CD8-positive, alpha-beta memory T cell (primary cell): ENCODE measurements around the gene SPCS1. TPM values are rescaled to one million over a fixed set of nuclear protein-coding genes. Genes with fewer than 3 reads are reported as not detected.

Experiments
- CTCF ChIA-PET: fragments of 350-600 bp; sonication (Branson Sonifier 250); formaldehyde crosslinking; loops from one replicate; lab custom pipeline; 2021; ENCODE audit warnings: antibody characterized with exemption; lab: Charles Lee
- POLR2A ChIA-PET: fragments of 350-600 bp; sonication (Branson Sonifier 250); formaldehyde crosslinking; loops from one replicate; lab custom pipeline; 2021; ENCODE audit warnings: antibody characterized with exemption; lab: Charles Lee
- DNase-seq, 5 donors: peaks; one replicate each; pipeline versions ENCODE4 v3.0.0 to v3.0.0-alpha.2; 2020 to 2022; ENCODE audit warnings: mixed read lengths in 1 of 5
- H3K27ac ChIP-seq: one replicate; pipeline ENCODE4 v1.7.0; 2013; ENCODE audit warnings: low read depth, mild to moderate bottlenecking, low read length, moderate library complexity
- H3K27me3 ChIP-seq: 2 replicates; pipeline ENCODE4 v1.7.0; 2013; ENCODE audit warnings: low read length, mild to moderate bottlenecking; ENCODE audit not compliant: insufficient read depth, poor library complexity, severe bottlenecking
- H3K36me3 ChIP-seq: 2 replicates; pipeline ENCODE4 v1.7.0; 2013; ENCODE audit warnings: mild to moderate bottlenecking, low read length, moderate library complexity; ENCODE audit not compliant: insufficient read depth
- H3K4me1 ChIP-seq: 2 replicates; pipeline ENCODE4 v1.7.0; 2013; ENCODE audit warnings: mild to moderate bottlenecking, low read length, moderate library complexity; ENCODE audit not compliant: insufficient read depth
- H3K4me3 ChIP-seq: 2 replicates; pipeline ENCODE4 v1.7.0; 2013; ENCODE audit warnings: mild to moderate bottlenecking, low read length
- H3K9me3 ChIP-seq: 2 replicates; pipeline ENCODE4 v1.7.0; 2013; ENCODE audit warnings: mild to moderate bottlenecking, low read length
- H3K27ac Mint-ChIP-seq, 8 donors: one replicate each; pipeline ENCODE4 v1.8.0; 2020 to 2021; ENCODE audit warnings: mixed read lengths in 8 of 8, mild to moderate bottlenecking in 6 of 8, inconsistent platforms in 3 of 8, moderate library complexity in 3 of 8
- H3K27me3 Mint-ChIP-seq, 2 donors: one replicate each; pipeline ENCODE4 v1.8.0; 2020 to 2021; ENCODE audit warnings: mixed read lengths in 2 of 2, mild to moderate bottlenecking in 1 of 2, moderate library complexity in 1 of 2
- H3K36me3 Mint-ChIP-seq, 3 donors: one replicate each; pipeline ENCODE4 v1.8.0; 2020 to 2021; ENCODE audit warnings: mixed read lengths in 3 of 3, inconsistent platforms in 1 of 3, mild to moderate bottlenecking in 1 of 3
- H3K4me1 Mint-ChIP-seq, 3 donors: one replicate each; pipeline ENCODE4 v1.8.0; 2020 to 2021; ENCODE audit warnings: mixed read lengths in 3 of 3, inconsistent platforms in 1 of 3, mild to moderate bottlenecking in 1 of 3
- H3K4me3 Mint-ChIP-seq, 7 donors: one replicate each; pipeline ENCODE4 v1.8.0; 2020 to 2021; ENCODE audit warnings: mixed read lengths in 7 of 7, mild to moderate bottlenecking in 6 of 7, moderate library complexity in 4 of 7, inconsistent platforms in 2 of 7
- H3K9me3 Mint-ChIP-seq, 5 donors: one replicate each; pipeline ENCODE4 v1.8.0; 2020 to 2022; ENCODE audit warnings: mixed read lengths in 5 of 5, mild to moderate bottlenecking in 3 of 5, moderate library complexity in 2 of 5, inconsistent platforms in 1 of 5
- polyA plus RNA-seq: library from polyadenylated mRNA; unstranded; fragments of 300-500 nt; fragmentation: Illumina TruSeq; gene quantifications from one replicate; pipeline ENCODE4 v1.2.3, GENCODE V29; 2021
- total RNA-seq, 2 experiments: library from RNA; stranded (reverse); gene quantifications; one replicate each; pipeline ENCODE4 v1.2.3, GENCODE V29; 2021

Gene SPCS1
- total and polyA plus RNA-seq, 3 experiments from 2014 or later = 154 to 357 (median 156) TPM

- CTCF ChIA-PET = interaction anchor here (2.0 kb wide), 1 partner anchor 14 kb away, joined by 5 read pairs; no protein-coding TSS in a partner anchor
- peak overlapping the region in 1 of 7 donors; percentile 59 for H3K4me3 Mint-ChIP-seq
Measured at GRCh38 chr3:52678265-52679198, 27.4 kb upstream of the SPCS1 start.

GRCh38 chr3:52679199-52679538, 26.7 kb upstream of the SPCS1 start:
- Mint-ChIP-seq H3K27ac (peak overlapping the region in 4 of 8 donors; percentile 14 to 39 (median 30)), H3K27me3 (no peaks in the 10 kb centered on the region), H3K4me1 (peaks cover 37 to 66% (median 57%) of the 10 kb centered on the region in 3 donors), H3K4me3 (no peak overlapping the region), H3K36me3 (peaks cover 7 to 66% (median 23%) of the 10 kb centered on the region in 3 donors), H3K9me3 (no peaks in the 10 kb centered on the region)
- ChIA-PET CTCF (interaction anchor here (2.0 kb wide), 1 partner anchor 14 kb away, joined by 5 read pairs; no protein-coding TSS in a partner anchor), POLR2A (no interaction called here)
- Histone ChIP-seq H3K9me3 (no peaks in the 10 kb centered on the region), H3K27me3 (no peaks in the 10 kb centered on the region), H3K27ac (no peak overlapping the region), H3K4me1 (peaks cover 16% of the 10 kb centered on the region), H3K36me3 (peaks cover 41% of the 10 kb centered on the region), H3K4me3 (no peak overlapping the region)
- no peak for DNase-seq

More at GRCh38 chr3:52678265-52679198, 27.4 kb upstream of the SPCS1 start:
- H3K9me3 ChIP-seq = no peaks in the 10 kb centered on the region
- Mint-ChIP-seq H3K27me3 (no peaks in the 10 kb centered on the region), H3K9me3 (no peaks in the 10 kb centered on the region), H3K27ac (peak overlapping the region in 5 of 8 donors; percentile 38 to 78 (median 42)), H3K36me3 (peaks cover 7 to 67% (median 23%) of the 10 kb centered on the region in 3 donors), H3K4me1 (peaks cover 33 to 59% (median 50%) of the 10 kb centered on the region in 3 donors)
- POLR2A ChIA-PET = no interaction called here
- H3K4me1 ChIP-seq = peaks cover 10% of the 10 kb centered on the region
- H3K36me3 ChIP-seq = peaks cover 41% of the 10 kb centered on the region
- no peaks in the 10 kb centered on the region for H3K27me3 ChIP-seq
- no peak overlapping the region for H3K4me3 ChIP-seq
- no peak overlapping the region for H3K27ac ChIP-seq
- no peak for DNase-seq

- H3K27ac ChIP-seq = no peak overlapping the region
- no peak overlapping the region for H3K4me3 Mint-ChIP-seq
- H3K27ac Mint-ChIP-seq = peak overlapping the region in 6 of 8 donors; percentile 5 to 79 (median 42)
- H3K27me3 Mint-ChIP-seq = no peaks in the 10 kb centered on the region
- peaks cover 7 to 64% (median 23%) of the 10 kb centered on the region in 3 donors for H3K36me3 Mint-ChIP-seq
- no peak overlapping the region for H3K4me3 ChIP-seq
- H3K4me1 ChIP-seq = peaks cover 23% of the 10 kb centered on the region
- no peaks in the 10 kb centered on the region for H3K9me3 ChIP-seq
- CTCF ChIA-PET = no interaction called here
- no peaks in the 10 kb centered on the region for H3K27me3 ChIP-seq
- peaks cover 43 to 71% (median 63%) of the 10 kb centered on the region in 3 donors for H3K4me1 Mint-ChIP-seq
- H3K9me3 Mint-ChIP-seq = no peaks in the 10 kb centered on the region
- H3K36me3 ChIP-seq = peaks cover 40% of the 10 kb centered on the region
- DNase-seq = no peak
- POLR2A ChIA-PET = no interaction called here
Measured at GRCh38 chr3:52679811-52680210, 26.1 kb upstream of the SPCS1 start.

- H3K27ac Mint-ChIP-seq = peak overlapping the region in 7 of 8 donors; percentile 37 to 83 (median 59)
- peaks cover 26% of the 10 kb centered on the region for H3K36me3 ChIP-seq
- H3K9me3 ChIP-seq = no peaks in the 10 kb centered on the region
- H3K4me3 Mint-ChIP-seq = peak overlapping the region in 1 of 7 donors; percentile 75
- ChIA-PET CTCF (interaction anchor here (0.7 kb wide), 1 partner anchor 50 kb away, joined by 3 read pairs; no protein-coding TSS in a partner anchor), POLR2A (no interaction called here)
- H3K27ac ChIP-seq = peak overlapping the region; percentile 45
- DNase-seq = no peak
- no peaks in the 10 kb centered on the region for H3K27me3 ChIP-seq
- peaks cover 54 to 72% (median 67%) of the 10 kb centered on the region in 3 donors for H3K4me1 Mint-ChIP-seq
- H3K4me1 ChIP-seq = peaks cover 31% of the 10 kb centered on the region
- no peak overlapping the region for H3K4me3 ChIP-seq
- no peaks in the 10 kb centered on the region for H3K27me3 Mint-ChIP-seq
- H3K36me3 Mint-ChIP-seq = peaks cover 7 to 62% (median 15%) of the 10 kb centered on the region in 3 donors
- H3K9me3 Mint-ChIP-seq = no peaks in the 10 kb centered on the region
Measured at GRCh38 chr3:52681596-52681995, 24.3 kb upstream of the SPCS1 start.

- Mint-ChIP-seq H3K27me3 (no peaks in the 10 kb centered on the region), H3K9me3 (no peaks in the 10 kb centered on the region), H3K4me1 (peaks cover 55 to 73% (median 69%) of the 10 kb centered on the region in 3 donors), H3K4me3 (peak overlapping the region in 2 of 7 donors; percentile 9 to 75), H3K36me3 (peaks cover 7 to 62% (median 11%) of the 10 kb centered on the region in 3 donors), H3K27ac (peak overlapping the region in 7 of 8 donors; percentile 37 to 79 (median 54))
- Histone ChIP-seq H3K4me3 (no peak overlapping the region), H3K36me3 (peaks cover 23% of the 10 kb centered on the region), H3K4me1 (peaks cover 35% of the 10 kb centered on the region), H3K27me3 (no peaks in the 10 kb centered on the region), H3K9me3 (no peaks in the 10 kb centered on the region), H3K27ac (no peak overlapping the region)
- ChIA-PET CTCF (interaction anchor here (0.7 kb wide), 1 partner anchor 51 kb away, joined by 3 read pairs; no protein-coding TSS in a partner anchor), POLR2A (no interaction called here)
- DNase-seq = no peak
Measured at GRCh38 chr3:52682016-52682415, 23.9 kb upstream of the SPCS1 start.

- Histone ChIP-seq H3K36me3 (peaks cover 32% of the 10 kb centered on the region), H3K27ac (no peak overlapping the region)
Measured at GRCh38 chr3:52683611-52684010, 22.3 kb upstream of the SPCS1 start.

GRCh38 chr3:52684184-52684583, 21.7 kb upstream of the SPCS1 start:
- H3K4me3 Mint-ChIP-seq = peak overlapping the region in 6 of 7 donors; percentile 87 to 96 (median 90)
- no peak for DNase-seq
- ChIA-PET CTCF (no interaction called here), POLR2A (interaction anchor here (0.7 kb wide), 1 partner anchor 21 kb away, joined by 3 read pairs; no protein-coding TSS in a partner anchor)
- peaks cover 4 to 65% (median 10%) of the 10 kb centered on the region in 3 donors for H3K36me3 Mint-ChIP-seq
- Histone ChIP-seq H3K36me3 (peaks cover 32% of the 10 kb centered on the region), H3K4me1 (peaks cover 38% of the 10 kb centered on the region), H3K27me3 (no peaks in the 10 kb centered on the region), H3K27ac (no peak overlapping the region), H3K4me3 (peak overlapping the region; percentile 78), H3K9me3 (no peaks in the 10 kb centered on the region)
- H3K4me1 Mint-ChIP-seq = peaks cover 53 to 80% (median 76%) of the 10 kb centered on the region in 3 donors
- no peaks in the 10 kb centered on the region for H3K9me3 Mint-ChIP-seq
- H3K27me3 Mint-ChIP-seq = no peaks in the 10 kb centered on the region
- H3K27ac Mint-ChIP-seq = peak overlapping the region in 7 of 8 donors; percentile 21 to 99 (median 96)

More at GRCh38 chr3:52683611-52684010, 22.3 kb upstream of the SPCS1 start:
- Histone ChIP-seq H3K27me3 (no peaks in the 10 kb centered on the region), H3K9me3 (no peaks in the 10 kb centered on the region), H3K4me1 (peaks cover 38% of the 10 kb centered on the region), H3K4me3 (no peak overlapping the region)
- Mint-ChIP-seq H3K9me3 (no peaks in the 10 kb centered on the region), H3K27ac (peak overlapping the region in 5 of 8 donors; percentile 26 to 98 (median 63)), H3K4me1 (peaks cover 57 to 84% (median 79%) of the 10 kb centered on the region in 3 donors), H3K4me3 (peak overlapping the region in 4 of 7 donors; percentile 49 to 90 (median 84)), H3K27me3 (no peaks in the 10 kb centered on the region), H3K36me3 (peaks cover 4 to 65% (median 7%) of the 10 kb centered on the region in 3 donors)
- POLR2A ChIA-PET = interaction anchor here (0.7 kb wide), 1 partner anchor 21 kb away, joined by 3 read pairs; no protein-coding TSS in a partner anchor
- CTCF ChIA-PET = no interaction called here
- no peak for DNase-seq
